Measurements from ENCODE around the gene GIPC1. TPM values are rescaled to one million over a fixed set of nuclear protein-coding genes. Genes with fewer than 3 reads are reported as not detected.

GIPC1 gene
- total and polyA plus RNA-seq, 9 of the 15 experiments (the other 6 are each of a cell fraction or from before 2014, with no cell fraction given) = 0.49 to 54.7 (median 24.8) TPM

GRCh38 chr19:14471436-14472187 is 24.3 kb downstream of the GIPC1 start:
- FAIRE-seq (no peak), DNase-seq (ENCODE audit: extremely low read depth in 1 of 4, low spot score in 3 of 4) (peak in 1 of 4 experiments; percentile 10), ATAC-seq (no peak)
- ChIA-PET POLR2A (interaction anchor here (0.7 kb wide), 1 partner anchor 49 kb away, joined by 3 read pairs; no protein-coding TSS in a partner anchor), CTCF (ENCODE audit: low intra/inter-chr PET ratio) (no interaction called here)
- H3K27me3 ChIP-seq (ENCODE audit: control insufficient read depth in 2 of 2, insufficient read depth in 2 of 2, low read length in 2 of 2) = no peaks in the 10 kb centered on the region
- no peaks in the 10 kb centered on the region for H3K9me3 ChIP-seq (replicated peaks; ENCODE audit: control insufficient read depth, insufficient read depth, low read depth, low read length)
- H3K9ac ChIP-seq (ENCODE audit: insufficient read depth in 1 of 2, low read depth in 2 of 2, low read length in 2 of 2) = peak overlapping the region in 1 of 2 experiments; percentile 91; a peak in 3 of 4 replicates
- in situ Hi-C loops (cut with MboI) = no loop called here
- peaks cover 10 to 62% of the 10 kb centered on the region in 2 experiments for H3K4me1 ChIP-seq (replicated peaks in 1 of 2; ENCODE audit: control insufficient read depth in 2 of 2, insufficient read depth in 2 of 2, low read length in 2 of 2)
- peak overlapping the region; percentile 50; the same call in 1 of the 3 replicates for H3K27ac ChIP-seq (ENCODE audit: extremely low read depth, low read depth, low read length)
- peak; percentile 39 for TF ChIP-seq PCBP1 (IDR thresholded peaks at IDR 0.05; ENCODE audit: low read depth, low read length, poor library complexity, severe bottlenecking)
- TF ChIP-seq PHB2 (IDR thresholded peaks at IDR 0.05; ENCODE audit: low read depth) = no peak
- no peak for TF ChIP-seq KHSRP (IDR thresholded peaks at IDR 0.05)
- TF ChIP-seq POLR2AphosphoS5 (IDR thresholded peaks at IDR 0.05; ENCODE audit: control insufficient read depth, insufficient read depth, low read depth, low read length) = 0 out of 2 replicates have a peak, but pooled peaks have one; percentile 10
- peaks cover 48% of the 10 kb centered on the region; the same call in 2 of the 3 replicates for H3K36me3 ChIP-seq (ENCODE audit: control insufficient read depth, insufficient read depth, low read length)
- no peak overlapping the region for H2AFZ ChIP-seq (ENCODE audit: low read depth, low read length)
- H3K79me2 ChIP-seq (ENCODE audit: control insufficient read depth, insufficient read depth, low read length) = no peaks in the 10 kb centered on the region
- 48% methylated on average over 10 of the region's 46 CpGs for WGBS (ENCODE audit: insufficient coverage, low coverage, missing lambda C conversion rate)
- BruUV-seq (replicated peaks) = no TSS peak
- no peak overlapping the region for H3K4me3 ChIP-seq
- H3K9me1 ChIP-seq (ENCODE audit: control insufficient read depth, insufficient read depth, low read length) = no peaks in the 10 kb centered on the region
- peak overlapping the region; percentile 53 for H3K4me2 ChIP-seq (ENCODE audit: insufficient read depth, low read length)
- intact Hi-C loops (cut with micrococcal nuclease) = no loop called here
- no peaks in the 10 kb centered on the region for H4K20me1 ChIP-seq (replicated peaks; ENCODE audit: control insufficient read depth, insufficient read depth, low read length)

Measured in K562 (cell line).